ENCODE results near the gene BASP1.

BASP1 gene, protein sequence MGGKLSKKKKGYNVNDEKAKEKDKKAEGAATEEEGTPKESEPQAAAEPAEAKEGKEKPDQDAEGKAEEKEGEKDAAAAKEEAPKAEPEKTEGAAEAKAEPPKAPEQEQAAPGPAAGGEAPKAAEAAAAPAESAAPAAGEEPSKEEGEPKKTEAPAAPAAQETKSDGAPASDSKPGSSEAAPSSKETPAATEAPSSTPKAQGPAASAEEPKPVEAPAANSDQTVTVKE

DNA sequence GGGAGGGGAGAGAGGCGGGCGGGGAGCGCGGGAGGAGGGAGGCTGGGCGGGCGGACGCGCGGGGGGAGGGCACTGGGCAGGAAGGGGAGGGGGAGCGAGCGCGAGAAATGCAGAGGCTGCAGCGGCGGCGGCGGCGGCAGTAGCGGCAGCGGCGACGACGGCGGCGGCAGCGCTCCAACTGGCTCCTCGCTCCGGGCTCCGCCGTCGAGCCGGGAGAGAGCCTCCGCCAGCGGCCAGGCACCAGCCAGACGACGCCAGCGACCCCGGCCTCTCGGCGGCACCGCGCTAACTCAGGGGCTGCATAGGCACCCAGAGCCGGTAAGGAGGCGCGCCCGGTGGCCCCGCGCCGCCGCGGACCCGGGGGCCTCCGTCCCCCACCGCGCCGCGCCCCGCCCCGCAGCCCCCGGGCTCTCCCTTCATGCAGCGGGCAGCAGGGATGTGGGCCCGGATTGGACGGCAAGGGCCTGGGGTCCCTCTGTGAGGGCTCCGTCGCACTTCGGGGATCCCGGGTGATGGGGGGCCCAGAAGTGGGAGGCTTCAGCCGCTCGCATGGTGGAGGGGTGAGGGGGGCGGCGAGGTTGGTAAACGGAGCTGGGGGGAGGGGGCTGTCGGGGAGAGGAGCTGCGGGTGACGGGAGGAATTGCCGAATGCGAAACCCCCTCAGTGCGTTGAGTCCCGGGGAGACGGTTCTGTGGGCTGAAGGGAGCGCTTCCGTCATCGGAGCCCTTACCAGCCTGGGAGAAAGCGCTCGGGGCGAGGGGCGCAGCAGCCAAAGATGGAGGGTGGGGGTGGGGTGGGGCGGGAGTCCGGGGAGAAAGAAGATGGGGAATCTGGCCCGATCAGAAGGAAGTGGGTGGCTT is at the start of gene BASP1:
Gene BASP1 (plus strand): TSS at position 139 of the 860 bp plus-strand sequence. CDS start 57,586 bp downstream, outside the sequence.
- ATAC-seq: peak; percentile 31 to 33

DNA sequence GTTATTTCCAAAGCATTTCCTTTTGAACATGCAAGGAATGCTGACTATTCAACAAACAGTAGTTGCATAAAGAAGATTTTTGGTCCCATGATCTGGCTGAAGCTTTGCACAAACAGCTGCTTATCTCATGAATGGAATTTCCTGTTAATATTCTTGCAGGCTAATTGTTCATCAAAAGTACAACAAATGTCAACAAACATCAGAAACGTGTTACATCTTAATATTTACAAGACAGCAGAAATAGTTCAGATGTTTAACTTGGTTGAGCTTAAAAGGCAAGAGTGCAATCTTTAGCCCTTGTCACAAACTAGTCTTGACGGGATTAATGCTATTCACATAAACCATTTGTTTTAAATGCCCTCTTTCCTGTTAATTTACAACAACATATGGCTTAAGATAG is 47.9 kb upstream of the BASP1 start:
- no peak for ATAC-seq

DNA sequence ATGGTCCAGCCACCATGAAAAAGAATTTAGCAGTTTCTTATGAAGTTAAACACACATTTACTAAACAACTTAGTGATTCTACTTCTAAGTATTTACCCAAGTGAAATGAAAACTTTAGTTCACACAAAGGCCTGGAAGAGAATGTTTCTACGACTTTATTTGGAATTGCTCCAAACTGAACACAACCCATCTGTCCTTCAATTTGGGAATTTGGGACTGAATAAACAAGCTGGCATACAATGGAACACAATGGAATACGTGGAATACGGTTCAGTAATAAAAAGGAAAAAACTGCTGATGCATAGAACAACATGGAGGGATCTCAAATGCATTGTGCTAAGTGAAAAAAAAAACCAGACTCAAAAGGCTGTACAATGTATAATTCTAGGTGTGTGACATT is 44.6 kb upstream of the BASP1 start:
- no peak for ATAC-seq

DNA sequence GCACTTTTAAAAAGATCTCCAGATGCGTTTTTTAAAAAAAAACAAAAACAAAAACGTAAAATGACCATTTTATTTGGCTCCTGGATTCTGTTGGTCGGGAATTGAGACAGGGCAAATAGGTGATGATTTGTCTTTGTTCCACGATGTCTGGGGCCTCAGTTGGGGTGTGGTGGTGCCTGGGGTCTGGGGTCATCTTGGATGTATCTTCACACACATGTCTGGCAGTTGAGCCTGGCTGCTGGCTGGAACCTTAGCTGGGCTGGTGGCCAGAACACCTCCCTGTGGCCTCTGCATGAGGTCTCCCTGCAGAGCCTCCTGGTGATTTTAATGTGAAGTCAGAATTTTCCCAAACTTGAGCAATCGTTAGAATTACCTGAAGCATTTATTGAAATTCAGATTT is 42.5 kb upstream of the BASP1 start:
- no peak for ATAC-seq

GRCh38 chr5:17177501-17178372 is 39.7 kb upstream of the BASP1 start:
- ATAC-seq: no peak

GRCh38 chr5:17178373-17178675 is 39.1 kb upstream of the BASP1 start:
- no peak for ATAC-seq

- no peak for ATAC-seq
Observed at GRCh38 chr5:17180330-17180843, 37.0 kb upstream of the BASP1 start.

DNA sequence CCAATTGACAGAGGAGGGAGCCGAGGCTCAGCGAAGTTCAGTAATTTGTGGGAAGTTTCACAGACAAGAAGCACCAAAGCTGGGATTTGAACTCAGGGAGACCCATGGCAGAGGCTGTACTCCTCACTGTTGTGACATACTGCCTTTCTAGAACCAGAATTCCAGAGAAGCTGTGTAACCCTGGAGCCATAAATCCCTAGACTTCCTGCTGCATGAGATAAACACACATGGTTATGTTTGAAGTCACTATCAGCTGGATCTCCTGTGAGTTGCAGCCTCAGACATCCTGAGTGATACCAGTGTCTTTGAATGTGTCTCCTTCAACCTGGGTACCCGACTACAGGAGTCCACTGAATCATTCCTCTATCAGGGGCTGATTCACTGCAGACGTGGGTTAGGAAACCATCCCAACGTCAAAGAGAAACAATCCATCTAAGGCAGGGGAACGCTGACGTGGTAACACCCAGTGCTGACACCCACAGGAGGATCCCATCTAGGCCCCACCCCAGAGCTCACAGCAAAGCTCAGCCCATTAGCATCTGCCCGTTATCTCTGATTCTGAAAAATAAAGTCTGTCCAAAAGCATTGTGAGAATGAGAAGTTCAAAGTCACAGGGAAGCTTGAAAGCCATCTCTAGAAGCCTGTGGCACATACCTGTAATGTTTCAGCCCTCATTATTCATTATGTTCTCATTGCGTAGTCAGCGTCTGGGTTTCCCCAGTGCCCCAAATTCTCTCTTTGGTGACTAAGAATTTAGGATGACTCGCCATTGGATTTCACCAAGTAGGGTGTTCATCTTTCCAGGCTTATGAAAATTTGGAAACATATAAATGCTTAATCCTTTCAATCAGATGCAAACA is 36.3 kb upstream of the BASP1 start:
- peak; percentile 42 to 55 for ATAC-seq

DNA sequence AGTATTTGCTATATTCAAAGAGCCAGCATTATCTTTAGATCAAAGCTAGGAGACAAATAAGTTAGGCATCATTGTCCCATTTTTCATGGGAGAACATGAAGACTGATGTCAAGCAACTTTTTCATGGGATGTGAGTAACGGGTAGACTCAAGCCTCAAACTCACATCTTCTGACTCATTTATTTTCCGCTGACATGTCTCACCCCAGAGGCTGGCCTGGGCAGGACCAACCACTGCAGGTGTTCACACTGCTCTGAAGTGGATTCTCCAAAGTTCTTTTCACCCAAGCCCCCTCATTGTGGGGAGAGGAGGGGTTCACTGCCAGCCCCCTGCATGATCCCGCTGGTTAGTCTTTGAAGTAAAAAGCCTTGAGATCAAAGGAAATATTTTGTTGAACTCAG is 34.9 kb upstream of the BASP1 start:
- ATAC-seq: no peak

DNA sequence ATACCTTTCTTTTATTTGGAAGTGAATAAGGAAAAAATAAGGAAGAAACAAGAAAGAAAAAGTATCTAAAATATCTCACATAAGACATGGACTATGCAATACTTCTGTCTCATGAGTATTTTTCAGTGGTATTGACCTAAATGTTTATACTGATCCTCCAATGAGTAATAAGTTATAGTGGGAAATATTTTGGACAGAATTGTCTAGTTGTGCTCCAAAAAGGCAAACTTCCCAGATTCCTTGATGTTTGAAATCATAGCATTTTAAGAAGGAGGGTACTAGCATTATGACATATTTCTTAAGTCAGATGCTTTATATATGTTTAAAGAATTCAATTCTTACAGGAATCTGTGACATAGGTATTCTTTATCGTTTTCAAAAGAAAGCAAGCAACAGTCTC is 34.5 kb upstream of the BASP1 start:
- no peak for ATAC-seq

- no peak for ATAC-seq
Observed at GRCh38 chr5:17183831-17184230, 33.6 kb upstream of the BASP1 start.

GRCh38 chr5:17184588-17184987 is 32.8 kb upstream of the BASP1 start:
- no peak for ATAC-seq

DNA sequence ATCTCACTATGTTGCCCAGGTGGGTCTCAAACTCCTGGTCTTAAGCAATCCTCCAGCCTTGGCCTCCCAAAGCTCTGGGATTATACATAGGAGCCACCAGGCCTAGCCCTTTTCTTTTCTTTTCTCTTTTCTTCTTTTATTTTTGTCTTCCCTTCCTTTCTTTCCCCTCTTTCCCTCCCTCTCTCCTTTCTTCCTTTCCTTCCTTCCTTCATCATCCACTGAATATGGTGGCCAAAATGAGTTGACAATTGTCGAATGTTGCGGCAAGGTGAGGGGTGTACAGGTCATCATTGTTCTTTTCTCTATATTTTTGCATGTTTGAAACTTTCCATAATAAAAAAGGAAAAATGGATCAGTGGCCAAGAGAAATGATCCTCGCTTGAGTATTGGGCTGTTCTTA is 32.1 kb upstream of the BASP1 start:
- no peak for ATAC-seq

- ATAC-seq: no peak
Observed at GRCh38 chr5:17185773-17186172, 31.7 kb upstream of the BASP1 start.

DNA sequence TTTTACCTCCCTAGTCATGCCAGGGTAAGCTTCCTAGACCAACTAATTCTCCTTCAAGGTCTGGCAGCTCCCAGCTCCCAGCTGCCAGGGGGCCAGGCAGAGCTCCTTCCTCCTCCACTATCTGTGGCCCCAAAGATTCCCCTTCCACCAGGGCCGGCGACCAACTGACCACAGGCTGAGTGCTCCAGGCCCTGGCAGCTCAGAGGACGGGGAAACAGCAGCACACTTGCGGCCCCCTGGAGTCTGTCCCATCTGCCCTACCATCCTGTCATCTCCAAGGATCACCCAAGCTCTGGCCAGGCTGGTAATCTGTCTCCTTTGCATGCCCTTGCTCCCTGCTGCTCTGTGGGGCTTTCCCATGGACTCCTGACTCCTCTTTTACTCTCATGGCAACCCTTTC is 31.2 kb upstream of the BASP1 start:
- ATAC-seq: no peak

DNA sequence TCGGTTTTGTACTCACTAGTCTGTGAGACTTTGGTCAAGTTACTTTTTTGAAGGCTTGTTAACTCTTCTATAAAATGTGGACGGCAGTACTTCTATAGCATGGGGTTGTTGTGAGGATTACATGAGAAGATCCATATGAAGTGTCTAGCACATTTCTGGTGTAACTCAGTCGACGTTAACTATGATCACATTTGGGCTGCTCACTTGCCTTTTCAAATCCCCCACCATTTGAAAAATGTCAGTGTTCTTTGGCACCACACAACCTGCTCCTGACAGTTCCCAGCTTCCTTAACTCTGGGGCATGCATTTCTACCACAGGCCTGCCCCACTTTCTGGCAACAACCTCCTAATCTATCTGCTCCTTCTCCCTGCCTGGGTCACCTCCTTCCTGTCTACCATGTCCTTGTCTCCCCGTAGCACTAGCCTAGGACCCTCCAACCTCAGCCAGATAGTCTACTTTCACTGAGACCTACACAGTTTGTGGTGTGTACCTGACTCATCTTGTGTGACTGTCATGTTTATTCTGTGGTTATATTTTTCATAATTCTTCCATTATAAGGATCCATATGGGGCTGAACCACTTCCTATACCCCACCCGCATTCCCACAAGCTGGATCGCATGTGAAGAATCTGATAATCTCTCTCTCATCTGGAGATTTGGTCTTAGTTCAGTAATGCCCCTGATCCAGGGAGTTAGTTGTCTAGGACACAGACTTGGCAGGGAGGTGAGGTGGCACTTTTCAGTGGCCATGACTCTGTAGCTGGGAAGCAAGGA is 30.2 kb upstream of the BASP1 start:
- ATAC-seq: no peak

- no peak for ATAC-seq
Observed at GRCh38 chr5:17187786-17188170, 29.7 kb upstream of the BASP1 start.

- no peak for ATAC-seq
Observed at GRCh38 chr5:17189381-17190036, 27.9 kb upstream of the BASP1 start.

DNA sequence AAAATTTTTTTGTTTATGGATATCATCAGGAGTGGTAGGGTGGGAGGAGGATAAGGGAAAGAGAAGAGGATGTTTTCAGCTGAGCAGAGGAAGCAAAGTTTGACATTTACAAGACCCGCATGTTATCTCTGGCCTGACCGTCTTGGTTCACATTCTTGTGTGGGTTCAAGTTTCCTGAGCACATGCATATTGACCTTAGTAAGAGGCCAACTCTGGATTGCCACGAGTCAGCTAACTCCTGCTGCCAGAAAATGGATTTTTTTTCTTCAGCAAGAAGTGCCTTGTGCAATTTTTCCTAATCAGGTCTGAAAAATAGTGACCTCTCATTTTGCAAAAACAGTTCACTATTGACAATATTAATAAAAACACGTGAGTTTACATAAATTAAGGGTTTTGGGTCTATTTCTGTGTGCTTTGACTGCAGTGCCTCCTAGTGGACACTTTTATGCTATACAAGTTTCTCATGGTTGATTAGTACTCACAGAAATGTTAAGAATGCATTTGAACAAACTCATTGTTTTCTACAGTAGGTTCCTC is 27.1 kb upstream of the BASP1 start:
- no peak for ATAC-seq

- ATAC-seq: no peak
Observed at GRCh38 chr5:17190799-17191391, 26.5 kb upstream of the BASP1 start.
